Measurements from ENCODE around the gene CNTNAP4. TPM values are rescaled to one million over a fixed set of nuclear protein-coding genes. Genes with fewer than 3 reads are reported as not detected.

Gene CNTNAP4
- total and polyA plus RNA-seq, 10 donors = 0.23 TPM; not detected in 9

DNA sequence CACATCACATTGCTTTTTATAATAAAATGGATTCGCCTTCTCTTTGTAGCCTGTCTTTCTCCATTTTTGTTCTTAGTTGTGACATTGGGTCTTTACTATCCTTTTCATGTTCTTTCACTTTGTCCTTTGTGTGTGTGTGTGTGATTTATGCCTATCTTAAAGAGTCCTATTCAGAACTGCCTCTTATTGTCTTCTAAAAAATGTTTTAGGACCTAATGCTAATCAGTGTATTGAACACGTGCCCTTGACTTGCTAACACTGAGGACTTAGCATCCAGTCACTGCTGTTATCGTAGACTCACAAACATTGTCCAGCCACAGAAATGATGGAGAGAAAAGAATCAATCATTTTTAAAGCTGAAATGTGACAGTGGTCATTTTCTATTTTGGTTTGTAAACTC is 251.9 kb downstream of the CNTNAP4 start:
- WGBS, 5 donors = 84 to 90% (median 88%) methylated on average over 3 of the region's 3 CpGs
- TF ChIP-seq POLR2A (IDR thresholded peaks at IDR 0.05) (no peak), POLR2AphosphoS5 (IDR thresholded peaks at IDR 0.05) (no peak), CTCF (IDR thresholded peaks at IDR 0.05 in 8 of 11, conservative IDR thresholded peaks at IDR 0.05 in 3 of 11) (no peak)
- Histone ChIP-seq H3K27ac (no peak overlapping the region), H3K4me1 (no peaks in the 10 kb centered on the region), H3K36me3 (no peaks in the 10 kb centered on the region), H3K27me3 (replicated peaks in 1 of 7) (no peaks in the 10 kb centered on the region), H3K4me3 (no peak overlapping the region), H3K9me3 (no peaks in the 10 kb centered on the region)
- intact Hi-C loops (cut with DNase I; ENCODE audit: low total_unique reads) = no loop called here
- DNase-seq = no peak

DNA sequence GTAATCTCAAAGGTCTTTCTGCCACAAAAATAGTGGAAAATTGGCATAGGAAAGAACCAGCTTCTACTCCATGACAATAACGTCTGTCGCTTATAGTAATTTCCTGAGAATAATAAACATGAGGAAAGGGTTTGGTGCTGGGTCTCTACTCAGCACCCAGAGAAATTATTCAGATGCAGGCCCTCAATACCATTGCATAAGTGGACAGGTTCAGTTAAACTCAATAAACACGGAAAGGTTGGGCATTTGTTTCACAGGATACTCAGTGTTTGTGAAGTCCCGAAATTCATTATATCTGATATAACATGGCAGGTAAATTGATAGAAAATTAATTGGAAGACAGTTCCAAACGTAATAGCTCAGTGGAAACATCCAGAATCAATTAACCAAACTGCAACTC is 254.0 kb downstream of the CNTNAP4 start:
- Histone ChIP-seq H3K4me1 (no peaks in the 10 kb centered on the region), H3K9me3 (no peaks in the 10 kb centered on the region), H3K27me3 (replicated peaks in 1 of 7) (no peaks in the 10 kb centered on the region), H3K4me3 (no peak overlapping the region), H3K36me3 (no peaks in the 10 kb centered on the region), H3K27ac (no peak overlapping the region)
- 74 to 84% (median 79%) methylated on average over 5 of the region's 5 CpGs for WGBS, 5 donors
- no peak for DNase-seq
- no peak for TF ChIP-seq POLR2A (IDR thresholded peaks at IDR 0.05)
- no peak for TF ChIP-seq CTCF (IDR thresholded peaks at IDR 0.05 in 8 of 11, conservative IDR thresholded peaks at IDR 0.05 in 3 of 11)
- TF ChIP-seq POLR2AphosphoS5 (IDR thresholded peaks at IDR 0.05) = no peak
- intact Hi-C loops (cut with DNase I; ENCODE audit: low total_unique reads) = no loop called here

- 74 to 84% (median 77%) methylated on average over 5 of the region's 5 CpGs for WGBS, 5 donors
- TF ChIP-seq POLR2A (IDR thresholded peaks at IDR 0.05) (no peak), POLR2AphosphoS5 (IDR thresholded peaks at IDR 0.05) (no peak), CTCF (IDR thresholded peaks at IDR 0.05 in 8 of 11, conservative IDR thresholded peaks at IDR 0.05 in 3 of 11) (no peak)
- Histone ChIP-seq H3K4me1 (no peaks in the 10 kb centered on the region), H3K36me3 (no peaks in the 10 kb centered on the region), H3K27ac (no peak overlapping the region), H3K4me3 (no peak overlapping the region), H3K9me3 (no peaks in the 10 kb centered on the region), H3K27me3 (replicated peaks in 1 of 7) (no peaks in the 10 kb centered on the region)
- DNase-seq = no peak
- intact Hi-C loops (cut with DNase I; ENCODE audit: low total_unique reads) = no loop called here
These were observed 255.2 kb downstream of the CNTNAP4 start for GRCh38 chr16:76532188-76532973.

- no peaks in the 10 kb centered on the region for H3K4me1 ChIP-seq
- no peaks in the 10 kb centered on the region for H3K27me3 ChIP-seq (replicated peaks in 1 of 7)
- no peak for TF ChIP-seq CTCF (IDR thresholded peaks at IDR 0.05 in 8 of 11, conservative IDR thresholded peaks at IDR 0.05 in 3 of 11)
- TF ChIP-seq POLR2A (IDR thresholded peaks at IDR 0.05) = no peak
- no peak for TF ChIP-seq POLR2AphosphoS5 (IDR thresholded peaks at IDR 0.05)
- intact Hi-C loops (cut with DNase I; ENCODE audit: low total_unique reads) = no loop called here
- H3K9me3 ChIP-seq = no peaks in the 10 kb centered on the region
- no peak overlapping the region for H3K4me3 ChIP-seq
- no peaks in the 10 kb centered on the region for H3K36me3 ChIP-seq
- DNase-seq = no peak
- 70 to 83% (median 74%) methylated on average over 3 of the region's 3 CpGs for WGBS, 5 donors
- H3K27ac ChIP-seq = no peak overlapping the region
These were observed 262.4 kb downstream of the CNTNAP4 start for GRCh38 chr16:76539609-76540008.

All from spleen (tissue), 11 donors.